RKO (cell line): Measurements from ENCODE around the gene TBCK.
"Not testable (repeated sequence)": the region's sequence is repeated elsewhere in the genome, so short reads cannot be mapped to it uniquely, and the experiment has no call there.

ENCODE experiments used
- DNase-seq: peaks from one replicate; pipeline ENCODE4 v3.0.0-alpha.2; 2016; ENCODE audit warnings: low spot score

Gene TBCK

GRCh38 chr4:106213291-106213690 is 102.7 kb downstream of the TBCK start:
- not testable (repeated sequence) for DNase-seq

GRCh38 chr4:106210021-106210420 is 106.0 kb downstream of the TBCK start:
- no peak for DNase-seq

- DNase-seq = no peak
These were observed 107.2 kb downstream of the TBCK start for GRCh38 chr4:106208481-106209460.

- DNase-seq = peak; percentile 53
These were observed 114.6 kb downstream of the TBCK start for GRCh38 chr4:106201373-106201772.

GRCh38 chr4:106195435-106195950 is 120.5 kb downstream of the TBCK start:
- no peak for DNase-seq

GRCh38 chr4:106194801-106195200 is 121.2 kb downstream of the TBCK start:
- DNase-seq = no peak

- DNase-seq = no peak
These were observed 123.9 kb downstream of the TBCK start for GRCh38 chr4:106192131-106192530.

GRCh38 chr4:106186201-106186600 is 129.8 kb downstream of the TBCK start:
- DNase-seq = no peak

GRCh38 chr4:106183551-106183950 is 132.5 kb downstream of the TBCK start:
- no peak for DNase-seq

- DNase-seq = no peak
These were observed 143.1 kb downstream of the TBCK start for GRCh38 chr4:106172861-106173260.

- no peak for DNase-seq
These were observed 150.5 kb downstream of the TBCK start for GRCh38 chr4:106165351-106166010.

- no peak for DNase-seq
These were observed 153.7 kb downstream of the TBCK start for GRCh38 chr4:106162278-106162677.

- DNase-seq = no peak
These were observed 155.4 kb downstream of the TBCK start for GRCh38 chr4:106160560-106160959.

- DNase-seq = no peak
These were observed 166.1 kb downstream of the TBCK start for GRCh38 chr4:106149911-106150310.

- no peak for DNase-seq
These were observed 167.0 kb downstream of the TBCK start for GRCh38 chr4:106149026-106149425.

GRCh38 chr4:106142616-106143127 is 173.3 kb downstream of the TBCK start:
- DNase-seq = no peak

- no peak for DNase-seq
These were observed 175.4 kb downstream of the TBCK start for GRCh38 chr4:106140601-106141000.

- no peak for DNase-seq
These were observed 179.2 kb downstream of the TBCK start for GRCh38 chr4:106136777-106137331.

- DNase-seq = no peak
These were observed 184.0 kb downstream of the TBCK start for GRCh38 chr4:106132045-106132444.

- DNase-seq = no peak
These were observed 189.9 kb downstream of the TBCK start for GRCh38 chr4:106126062-106126461.

- DNase-seq = not testable (repeated sequence)
These were observed 196.0 kb downstream of the TBCK start for GRCh38 chr4:106119949-106120555.

GRCh38 chr4:106116025-106116424 is 200.0 kb downstream of the TBCK start:
- no peak for DNase-seq
